Endothelial cell of umbilical vein (primary cell): ENCODE data around the gene SCAP. TPM values are rescaled to one million over a fixed set of nuclear protein-coding genes. Genes with fewer than 3 reads are reported as not detected.

Experiments
- BruUV-seq: library from RNA; stranded (reverse); fragments of 400-500 nt; replicated peaks from 2 replicates; lab custom pipeline; 2021; lab: Mats Ljungman, UMichigan
- CTCF ChIA-PET: fragments of 300-600, 350-600 bp; sonication (Branson Sonifier 250); formaldehyde crosslinking; loops from one replicate; lab custom pipeline; 2021; ENCODE audit warnings: antibody characterized with exemption, inconsistent platforms; lab: Charles Lee
- POLR2A ChIA-PET: fragments of 300-600, 350-600 bp; sonication (Branson Sonifier 250); formaldehyde crosslinking; loops from one replicate; lab custom pipeline; 2021; ENCODE audit warnings: antibody characterized with exemption, inconsistent platforms; lab: Charles Lee
- DNase-seq: peaks from one replicate; pipeline ENCODE4 v3.0.0-alpha.2; 2011; ENCODE audit warnings: low read depth, low spot score
- FAIRE-seq: peaks from 2 replicates; lab custom pipeline; 2011; peaks lifted over from hg19 to GRCh38; lab: Jason Lieb, UNC
- H2AFZ ChIP-seq: 2 replicates; pipeline ENCODE4 v1.6.0; 2012; ENCODE audit warnings: low read depth, low read length, control low read depth, inconsistent platforms
- H3K27ac ChIP-seq: 2 replicates; pipeline ENCODE4 v1.5.1; 2011; ENCODE audit warnings: low read depth, mild to moderate bottlenecking, control low read depth, low read length, moderate library complexity; ENCODE audit not compliant: insufficient read depth
- H3K27me3 ChIP-seq, 2 experiments: 2 replicates each; pipeline versions ENCODE4 v1.6.0 to v1.6.1; 2011; ENCODE audit warnings: low read length in 2 of 2, mixed read lengths in 1 of 2; ENCODE audit not compliant: control insufficient read depth in 2 of 2, insufficient read depth in 2 of 2
- H3K36me3 ChIP-seq, 2 experiments: 2 replicates in 1 of 2; 3 replicates in 1 of 2; pipeline ENCODE4 v1.5.1; 2011; ENCODE audit warnings: low read length in 2 of 2, mild to moderate bottlenecking in 1 of 2, moderate library complexity in 1 of 2; ENCODE audit not compliant: control insufficient read depth in 2 of 2, insufficient read depth in 2 of 2; ENCODE audit errors: extremely low read depth in 1 of 2
- H3K4me1 ChIP-seq: 3 replicates; pipeline ENCODE4 v1.5.1; 2011; ENCODE audit warnings: mild to moderate bottlenecking, low read length; ENCODE audit not compliant: control insufficient read depth, insufficient read depth; ENCODE audit errors: extremely low read depth
- H3K4me2 ChIP-seq: 2 replicates; pipeline ENCODE4 v1.6.1; 2011; ENCODE audit warnings: low read length, control low read depth, mixed read lengths; ENCODE audit not compliant: insufficient read depth
- H3K4me3 ChIP-seq, 3 experiments: fragments of 200-600 bp in 1 of 3; sonication (generic), shearing (Covaris generic) in 1 of 3; replicated peaks in 1 of 3; 2 replicates each; pipeline ENCODE4 v1.5.1; 2011 to 2016; ENCODE audit warnings: control low read depth in 3 of 3, low read length in 3 of 3, mild to moderate bottlenecking in 2 of 3, inconsistent platforms in 1 of 3, low read depth in 1 of 3, moderate library complexity in 1 of 3; ENCODE audit not compliant: insufficient read depth in 1 of 3
- H3K79me2 ChIP-seq: 2 replicates; pipeline ENCODE4 v1.6.0; 2012; ENCODE audit warnings: low read length, inconsistent platforms; ENCODE audit not compliant: control insufficient read depth, insufficient read depth
- H3K9ac ChIP-seq: replicated peaks from 2 replicates; pipeline ENCODE3; 2011; ENCODE audit warnings: low read length, control low read depth; ENCODE audit not compliant: insufficient read depth; ENCODE audit errors: extremely low read depth
- H3K9me1 ChIP-seq: replicated peaks from 3 replicates; pipeline ENCODE4 v1.6.0; 2011; ENCODE audit warnings: mild to moderate bottlenecking, low read length; ENCODE audit not compliant: control insufficient read depth, insufficient read depth; ENCODE audit errors: extremely low read depth
- H3K9me3 ChIP-seq: replicated peaks from 2 replicates; pipeline ENCODE4 v1.5.1; 2012; ENCODE audit warnings: low read length, inconsistent platforms; ENCODE audit not compliant: control insufficient read depth, insufficient read depth
- H4K20me1 ChIP-seq: replicated peaks from 2 replicates; pipeline ENCODE3; 2011; ENCODE audit warnings: mild to moderate bottlenecking, low read length; ENCODE audit not compliant: control insufficient read depth, insufficient read depth; ENCODE audit errors: extremely low read depth
- CTCF ChIP-seq, 2 donors: IDR thresholded peaks; 1 replicate in 1 of 2; 2 replicates in 1 of 2; pipeline ENCODE4 v1.5.1; 2011; ENCODE audit warnings: low read length in 2 of 2, mild to moderate bottlenecking in 2 of 2, moderate library complexity in 2 of 2, control low read depth in 1 of 2, inconsistent platforms in 1 of 2, low read depth in 1 of 2; ENCODE audit not compliant: insufficient read depth in 1 of 2; ENCODE audit errors: extremely low read depth in 1 of 2
- EZH2 ChIP-seq: IDR thresholded peaks from 2 replicates; pipeline ENCODE4 v1.6.1; 2012; ENCODE audit warnings: borderline replicate concordance, low read depth, mild to moderate bottlenecking, moderate library complexity, low read length, inconsistent platforms; ENCODE audit not compliant: severe bottlenecking
- FOS ChIP-seq: IDR thresholded peaks from 2 replicates; pipeline ENCODE4 v1.6.1; 2011; ENCODE audit warnings: mild to moderate bottlenecking, low read length, moderate library complexity, borderline replicate concordance; ENCODE audit not compliant: insufficient read depth
- GATA2 ChIP-seq: IDR thresholded peaks from 2 replicates; pipeline ENCODE4 v1.7.0; 2011; ENCODE audit warnings: low read depth, mild to moderate bottlenecking, moderate library complexity, mixed read lengths, low read length; ENCODE audit not compliant: insufficient read length, insufficient read depth
- JUN ChIP-seq: IDR thresholded peaks from 2 replicates; pipeline ENCODE4 v1.6.1; 2011; ENCODE audit warnings: borderline replicate concordance, low read depth; ENCODE audit not compliant: insufficient read length, insufficient read depth
- MAX ChIP-seq: IDR thresholded peaks from 2 replicates; pipeline ENCODE4 v1.6.1; 2011; ENCODE audit not compliant: insufficient read depth, insufficient read length
- MYC ChIP-seq: IDR thresholded peaks from one replicate; pipeline ENCODE4 v1.6.1; 2011; ENCODE audit warnings: mild to moderate bottlenecking, low read depth, low read length
- POLR2A ChIP-seq: IDR thresholded peaks from 2 replicates; pipeline ENCODE4 v1.6.1; 2012; ENCODE audit warnings: low read depth, mild to moderate bottlenecking, control low read depth, low read length
- POLR2AphosphoS5 ChIP-seq: IDR thresholded peaks from 2 replicates; pipeline ENCODE4 v1.6.1; 2012; ENCODE audit warnings: low read depth, mild to moderate bottlenecking, control low read depth, low read length, moderate library complexity; ENCODE audit not compliant: insufficient read depth
- dilution Hi-C: fragments of 300-500 bp; cut with MboI; formaldehyde crosslinking; loops from one replicate; pipeline ENCODE4 v1.15.0; 2019; ENCODE audit warnings: low sequenced_read_pairs; ENCODE audit not compliant: extremely low pct_ligation_motif_present
- intact Hi-C: fragments of 100-400 bp; cut with micrococcal nuclease; formaldehyde crosslinking; loops from one replicate; pipeline ENCODE4 v1.10.0; 2022
- polyA plus RNA-seq, 4 experiments: library from polyadenylated mRNA; depleted of rRNA in 3 of 4; stranded (reverse) in 3 of 4; unstranded in 1 of 4; fragments of >200 nt; gene quantifications; 2 replicates each; pipeline versions ENCODE4 v1.2.1 to v1.2.3, GENCODE V29; 2011 to 2012; ENCODE audit warnings: missing spikeins in 1 of 4
- total RNA-seq: library from RNA; stranded (reverse); gene quantifications from 2 replicates; pipeline ENCODE4 v1.2.3, GENCODE V29; 2021

Gene SCAP
- total and polyA plus RNA-seq, 2 donors (not counting 3 experiments of a cell fraction or from before 2014, with no cell fraction given): 34.7 to 59.0 TPM

DNA sequence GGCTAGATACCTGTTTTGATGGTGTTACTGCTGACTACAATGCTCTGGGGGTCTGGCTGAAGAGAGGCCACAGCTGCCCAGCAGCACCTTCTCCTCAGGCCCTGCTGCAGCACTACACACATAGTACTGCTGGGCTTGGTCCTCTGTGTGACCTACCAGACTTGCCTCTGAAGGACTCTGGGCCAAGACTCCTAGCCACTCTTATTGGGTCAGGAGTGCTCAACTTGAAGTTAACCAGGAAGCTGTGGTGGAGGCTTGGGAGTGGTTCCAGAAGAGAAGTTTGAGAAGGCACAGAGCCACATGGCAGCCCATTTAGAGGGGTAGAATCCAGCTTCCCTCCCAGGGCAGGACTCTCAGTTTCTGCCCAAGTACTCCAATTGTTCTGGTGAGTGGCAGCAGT lies 21.2 kb upstream of the SCAP start:
- Histone ChIP-seq H4K20me1 (no peaks in the 10 kb centered on the region), H2AFZ (no peak overlapping the region), H3K27me3 (no peaks in the 10 kb centered on the region), H3K79me2 (no peaks in the 10 kb centered on the region), H3K27ac (no peak overlapping the region), H3K9me1 (no peaks in the 10 kb centered on the region), H3K4me2 (no peak overlapping the region), H3K36me3 (peaks cover 12 to 27% of the 10 kb centered on the region in 2 experiments), H3K4me1 (no peaks in the 10 kb centered on the region), H3K9ac (no peak overlapping the region), H3K4me3 (no peak overlapping the region), H3K9me3 (no peaks in the 10 kb centered on the region)
- BruUV-seq: no TSS peak
- ChIA-PET CTCF (interaction anchor here (1.5 kb wide), 1 partner anchor 76 kb away, joined by 4 read pairs; no protein-coding TSS in a partner anchor), POLR2A (no interaction called here)
- FAIRE-seq: no peak
- intact Hi-C loops (no loop called here), dilution Hi-C loops (no loop called here)
- no peak for DNase-seq
- TF ChIP-seq POLR2A (no peak), MYC (no peak), POLR2AphosphoS5 (no peak), CTCF (IDR thresholded peaks at IDR 0.05; ENCODE audit: extremely low read depth in 1 of 2, insufficient read depth in 1 of 2, low read depth in 1 of 2, low read length in 2 of 2) (no peak), JUN (no peak), GATA2 (no peak), MAX (no peak), EZH2 (no peak), FOS (no peak)
